Fibroblast of upper back skin (primary cell): ENCODE data around the gene CACNG3.
"Not testable (repeated sequence)": the region's sequence is repeated elsewhere in the genome, so short reads cannot be mapped to it uniquely, and the experiment has no call there.

Experiments used
- DNase-seq: peaks from one replicate; pipeline ENCODE4 v3.0.0-alpha.2; 2013

Gene CACNG3

GRCh38 chr16:24343829-24344228 lies 87.7 kb downstream of the CACNG3 start:
- not testable (repeated sequence) for DNase-seq

- no peak for DNase-seq
These were observed 88.6 kb downstream of the CACNG3 start for GRCh38 chr16:24344784-24345183.

GRCh38 chr16:24345704-24346103 lies 89.6 kb downstream of the CACNG3 start:
- DNase-seq: no peak

- DNase-seq: no peak
These were observed 90.6 kb downstream of the CACNG3 start for GRCh38 chr16:24346734-24347133.

- DNase-seq: no peak
These were observed 91.4 kb downstream of the CACNG3 start for GRCh38 chr16:24347556-24347955.

GRCh38 chr16:24348545-24349290 lies 92.6 kb downstream of the CACNG3 start:
- DNase-seq: no peak

- DNase-seq: no peak
These were observed 93.2 kb downstream of the CACNG3 start for GRCh38 chr16:24349320-24349719.

GRCh38 chr16:24352746-24353145 lies 96.6 kb downstream of the CACNG3 start:
- DNase-seq: no peak

GRCh38 chr16:24353622-24354021 lies 97.5 kb downstream of the CACNG3 start:
- no peak for DNase-seq

GRCh38 chr16:24357511-24357910 lies 101.4 kb downstream of the CACNG3 start:
- DNase-seq: no peak

- no peak for DNase-seq
These were observed 102.0 kb downstream of the CACNG3 start for GRCh38 chr16:24358117-24358516.

GRCh38 chr16:24359490-24359889 lies 103.4 kb downstream of the CACNG3 start:
- DNase-seq: no peak

- no peak for DNase-seq
These were observed 104.8 kb downstream of the CACNG3 start for GRCh38 chr16:24360936-24361335.

GRCh38 chr16:24364596-24364995 lies 108.5 kb downstream of the CACNG3 start:
- no peak for DNase-seq

GRCh38 chr16:24367186-24367710 lies 111.1 kb downstream of the CACNG3 start:
- no peak for DNase-seq

- no peak for DNase-seq
These were observed 116.7 kb downstream of the CACNG3 start for GRCh38 chr16:24372824-24373223.

- DNase-seq: no peak
These were observed 122.9 kb downstream of the CACNG3 start for GRCh38 chr16:24378999-24379398.

GRCh38 chr16:24381470-24382118 lies 125.5 kb downstream of the CACNG3 start:
- DNase-seq: no peak

GRCh38 chr16:24382762-24383407 lies 126.8 kb downstream of the CACNG3 start:
- no peak for DNase-seq

GRCh38 chr16:24394341-24394740 lies 138.2 kb downstream of the CACNG3 start:
- DNase-seq: no peak

GRCh38 chr16:24396350-24397271 lies 140.5 kb downstream of the CACNG3 start:
- no peak for DNase-seq

- DNase-seq: no peak
These were observed 152.9 kb downstream of the CACNG3 start for GRCh38 chr16:24409045-24409444.
